ENCODE results near the gene SLC6A9. TPM values are rescaled to one million over a fixed set of nuclear protein-coding genes. Genes with fewer than 3 reads are reported as not detected.
A peak's percentile ranks its signal among the peaks of the same experiment; 100 is the strongest.

SLC6A9 gene
- total and polyA plus RNA-seq, 12 donors: 11.8 to 198 (median 23.5) TPM

DNA sequence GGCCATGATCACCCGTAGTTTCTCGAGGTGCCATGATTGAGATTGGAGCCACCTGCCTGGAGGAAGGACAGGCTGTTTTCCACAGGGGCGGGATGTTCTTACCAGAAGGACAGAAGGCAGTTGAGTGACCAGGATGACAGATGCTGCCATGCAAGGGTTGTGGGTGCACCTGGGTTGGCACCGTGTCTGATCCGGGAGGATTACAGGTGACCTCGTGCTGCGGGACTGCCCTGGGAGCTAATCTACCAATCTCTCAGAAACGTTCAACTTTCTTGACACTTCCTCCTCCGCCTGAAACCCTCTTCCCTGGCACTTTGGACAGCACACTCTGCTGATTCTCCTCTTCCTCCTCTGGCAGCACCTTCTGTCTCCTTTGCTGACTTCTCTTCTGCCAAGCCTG lies 13.8 kb upstream of the SLC6A9 start:
- Histone ChIP-seq H3K27ac (no peak overlapping the region), H3K27me3 (no peaks in the 10 kb centered on the region), H3K36me3 (replicated peaks in 1 of 2) (no peaks in the 10 kb centered on the region), H3K9me3 (replicated peaks in 1 of 3) (no peaks in the 10 kb centered on the region), H3K4me1 (replicated peaks in 1 of 2) (peaks cover 13 to 25% of the 10 kb centered on the region in 2 donors), H3K4me3 (no peak overlapping the region)
- intact Hi-C loops (cut with DNase I): no loop called here
- TF ChIP-seq, protein P1, sequence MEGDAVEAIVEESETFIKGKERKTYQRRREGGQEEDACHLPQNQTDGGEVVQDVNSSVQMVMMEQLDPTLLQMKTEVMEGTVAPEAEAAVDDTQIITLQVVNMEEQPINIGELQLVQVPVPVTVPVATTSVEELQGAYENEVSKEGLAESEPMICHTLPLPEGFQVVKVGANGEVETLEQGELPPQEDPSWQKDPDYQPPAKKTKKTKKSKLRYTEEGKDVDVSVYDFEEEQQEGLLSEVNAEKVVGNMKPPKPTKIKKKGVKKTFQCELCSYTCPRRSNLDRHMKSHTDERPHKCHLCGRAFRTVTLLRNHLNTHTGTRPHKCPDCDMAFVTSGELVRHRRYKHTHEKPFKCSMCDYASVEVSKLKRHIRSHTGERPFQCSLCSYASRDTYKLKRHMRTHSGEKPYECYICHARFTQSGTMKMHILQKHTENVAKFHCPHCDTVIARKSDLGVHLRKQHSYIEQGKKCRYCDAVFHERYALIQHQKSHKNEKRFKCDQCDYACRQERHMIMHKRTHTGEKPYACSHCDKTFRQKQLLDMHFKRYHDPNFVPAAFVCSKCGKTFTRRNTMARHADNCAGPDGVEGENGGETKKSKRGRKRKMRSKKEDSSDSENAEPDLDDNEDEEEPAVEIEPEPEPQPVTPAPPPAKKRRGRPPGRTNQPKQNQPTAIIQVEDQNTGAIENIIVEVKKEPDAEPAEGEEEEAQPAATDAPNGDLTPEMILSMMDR (IDR thresholded peaks at IDR 0.05): no peak
- no peak for TF ChIP-seq POLR2A (IDR thresholded peaks at IDR 0.05)
- 81 to 89% (median 87%) methylated on average over 8 to 9 of the region's 9 CpGs for WGBS, 4 donors
- no peak for DNase-seq

DNA sequence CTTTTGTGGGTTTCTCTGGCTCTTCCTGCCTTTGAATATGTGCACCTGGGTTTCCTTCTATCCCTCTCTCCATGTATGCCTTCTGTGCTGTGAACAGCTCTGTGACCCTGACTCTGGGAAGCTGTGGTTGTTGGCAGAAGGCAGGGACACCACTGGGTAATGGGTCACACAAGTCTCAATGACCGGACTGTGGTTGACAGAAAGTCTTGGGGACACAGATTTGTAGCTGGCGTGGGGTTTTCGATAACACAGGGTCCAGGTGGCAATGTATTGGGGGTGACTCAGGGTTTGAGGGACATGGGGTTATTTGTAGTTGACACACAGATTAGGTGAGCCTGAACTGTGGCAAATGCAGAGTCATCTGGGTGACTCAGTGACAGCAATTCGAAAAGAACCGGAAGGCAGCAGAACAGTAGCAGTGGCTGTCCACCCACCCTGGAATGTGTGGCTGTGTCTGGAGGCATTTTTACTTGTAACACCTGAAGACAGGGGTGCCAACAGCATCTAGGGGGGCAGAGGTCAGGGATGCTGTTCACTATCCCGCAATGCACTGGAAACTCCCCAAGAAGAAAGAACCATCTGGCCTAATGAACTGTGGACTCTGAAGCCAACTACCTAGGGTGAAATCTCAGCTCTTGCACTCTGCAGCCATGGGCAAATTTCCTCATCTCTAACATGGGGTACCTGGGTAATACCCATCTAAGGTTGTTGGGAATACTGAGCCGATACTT lies 13.0 kb upstream of the SLC6A9 start:
- peak in 4 of 7 donors; percentile 47 to 59 (median 56) for DNase-seq
- H3K27ac ChIP-seq: peak overlapping the region in 4 of 5 donors; percentile 27 to 78 (median 52)
- intact Hi-C loops (cut with DNase I): no loop called here
- H3K27me3 ChIP-seq: no peaks in the 10 kb centered on the region
- H3K4me3 ChIP-seq: no peak overlapping the region
- no peaks in the 10 kb centered on the region for H3K9me3 ChIP-seq (replicated peaks in 1 of 3)
- H3K4me1 ChIP-seq (replicated peaks in 1 of 2): peaks cover 13 to 21% of the 10 kb centered on the region in 2 donors
- WGBS, 4 donors: 54 to 68% (median 60%) methylated on average over 6 to 7 of the region's 7 CpGs
- no peaks in the 10 kb centered on the region for H3K36me3 ChIP-seq (replicated peaks in 1 of 2)
- TF ChIP-seq, protein P1 (IDR thresholded peaks at IDR 0.05): no peak
- no peak for TF ChIP-seq POLR2A (IDR thresholded peaks at IDR 0.05)

DNA sequence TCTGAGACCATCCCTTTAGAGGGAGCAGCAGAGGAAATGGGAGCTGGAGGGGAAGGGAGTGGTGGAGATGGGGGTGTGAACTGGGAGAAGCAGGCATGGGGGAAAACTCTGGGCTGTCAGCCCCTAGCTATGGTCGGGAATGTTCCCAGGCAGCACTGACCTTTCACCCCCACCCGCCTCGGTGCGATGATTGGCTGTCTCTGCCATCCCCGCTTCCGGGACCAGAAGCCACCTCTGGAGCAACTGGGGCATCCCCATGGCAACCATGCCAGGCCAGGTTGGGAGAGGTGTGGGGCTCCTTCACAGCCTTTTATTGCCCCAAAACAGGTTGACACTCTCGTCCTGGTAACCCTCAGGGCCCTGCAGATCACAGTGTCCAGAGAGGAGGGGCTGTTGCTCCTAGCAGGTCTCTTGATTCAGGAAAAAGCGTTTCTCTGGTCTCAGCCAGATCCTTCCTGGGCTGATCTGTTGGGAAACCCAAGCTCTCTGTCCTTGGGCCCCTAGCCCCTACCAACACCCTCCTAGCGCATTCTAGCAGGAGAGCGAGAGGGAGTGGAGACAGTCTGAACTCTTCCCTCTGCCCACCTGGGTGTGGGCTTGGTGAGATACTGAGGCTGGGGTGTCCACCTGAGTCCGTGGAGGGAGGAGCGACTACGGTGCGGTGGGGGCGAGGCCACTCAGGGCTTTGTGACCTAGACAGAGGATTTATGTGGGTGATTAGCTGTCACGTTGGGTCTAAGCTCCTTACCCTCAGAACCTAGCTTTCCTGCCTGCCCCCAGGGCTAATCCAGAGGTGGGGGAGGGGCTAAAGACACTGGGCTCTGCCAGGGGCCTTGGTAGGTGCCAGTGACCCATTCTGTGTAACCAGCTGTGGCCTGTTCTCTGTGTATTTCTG lies 12.2 kb upstream of the SLC6A9 start:
- no peaks in the 10 kb centered on the region for H3K36me3 ChIP-seq (replicated peaks in 1 of 2)
- H3K27me3 ChIP-seq: no peaks in the 10 kb centered on the region
- intact Hi-C loops (cut with DNase I): no loop called here
- 63 to 72% (median 70%) methylated on average over 16 of the region's 16 CpGs for WGBS, 4 donors
- peak in 2 of 7 donors; percentile 47 to 63 for DNase-seq
- H3K4me1 ChIP-seq (replicated peaks in 1 of 2): peaks cover 9 to 13% of the 10 kb centered on the region in 2 donors
- peak overlapping the region in 4 of 5 donors; percentile 27 to 78 (median 52) for H3K27ac ChIP-seq
- no peak overlapping the region for H3K4me3 ChIP-seq
- no peaks in the 10 kb centered on the region for H3K9me3 ChIP-seq (replicated peaks in 1 of 3)
- TF ChIP-seq, protein P1 (IDR thresholded peaks at IDR 0.05): no peak
- no peak for TF ChIP-seq POLR2A (IDR thresholded peaks at IDR 0.05)

- H3K36me3 ChIP-seq (replicated peaks in 1 of 2): no peaks in the 10 kb centered on the region
- no peak for TF ChIP-seq POLR2A (IDR thresholded peaks at IDR 0.05)
- H3K27me3 ChIP-seq: no peaks in the 10 kb centered on the region
- H3K4me1 ChIP-seq (replicated peaks in 1 of 2): peaks cover 13 to 18% of the 10 kb centered on the region in 2 donors
- no peak for DNase-seq
- H3K4me3 ChIP-seq: no peak overlapping the region
- no peaks in the 10 kb centered on the region for H3K9me3 ChIP-seq (replicated peaks in 1 of 3)
- intact Hi-C loops (cut with DNase I): no loop called here
- WGBS, 4 donors: 79 to 91% (median 86%) methylated on average over 4 of the region's 4 CpGs
- H3K27ac ChIP-seq: no peak overlapping the region
These were observed 9.6 kb upstream of the SLC6A9 start for GRCh38 chr1:44040846-44041245.

Data from adrenal gland (tissue), 12 donors.